Hair follicular keratinocyte (primary cell): ENCODE data around the gene CASP8. TPM values are rescaled to one million over a fixed set of nuclear protein-coding genes. Genes with fewer than 3 reads are reported as not detected.

Experiments
- total RNA-seq: library from RNA; depleted of rRNA; stranded (reverse); fragments of >200 nt; gene quantifications from 2 replicates; pipeline ENCODE4 v1.2.3, GENCODE V29; 2015

Gene CASP8
- 15.6 and 15.7 TPM in 2 replicates for total RNA-seq

DNA sequence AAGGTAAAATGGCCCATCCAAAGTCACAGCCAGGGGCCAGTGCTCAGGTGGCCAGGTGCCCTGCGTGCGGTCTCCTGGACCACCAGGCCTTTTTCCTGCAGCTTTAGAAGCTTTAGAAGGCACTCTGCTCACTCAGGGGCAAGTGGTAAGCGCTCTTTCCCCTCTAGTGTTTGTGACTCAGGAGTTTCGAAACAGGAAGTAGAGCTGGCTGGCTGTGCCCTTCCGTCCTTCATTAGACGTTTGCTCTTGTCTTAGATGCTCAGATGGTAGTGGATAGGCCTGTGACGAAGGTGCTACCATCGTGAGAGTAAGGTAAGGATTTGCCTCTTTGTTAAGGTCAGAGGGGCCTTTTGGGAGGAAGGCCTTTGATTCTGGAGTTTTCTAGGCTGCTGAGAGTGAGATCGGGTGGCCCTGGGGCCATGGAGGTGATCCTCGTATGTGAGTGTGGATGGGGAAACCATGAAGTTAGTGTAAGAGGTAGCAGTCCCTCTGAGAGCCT is at the start of gene CASP8:
CASP8 (plus strand) TSS at position 235 of the 499 bp plus-strand sequence. CDS start 5,951 bp downstream, outside the sequence.

Other genes starting within 250 kb of the CASP8 start
- 2.6 and 3.6 TPM in 2 replicates for gene HYCC2, start 188.9 kb upstream of the CASP8 start, total RNA-seq
- gene NDUFB3, start 188.5 kb upstream of the CASP8 start, total RNA-seq = 79.6 and 96.1 TPM in 2 replicates
- gene CFLAR, start 144.4 kb upstream of the CASP8 start, total RNA-seq = 32.9 and 50.2 TPM in 2 replicates
- gene CASP10, start 77.4 kb upstream of the CASP8 start, total RNA-seq = 3.4 and 3.9 TPM in 2 replicates
- not detected in 2 replicates for gene FLACC1, start 96.8 kb downstream of the CASP8 start, total RNA-seq
- 6.6 and 7.8 TPM in 2 replicates for gene TRAK2, start 190.9 kb downstream of the CASP8 start, total RNA-seq
- gene STRADB, start 191.2 kb downstream of the CASP8 start, total RNA-seq = 13.6 and 20.6 TPM in 2 replicates